Large intestine (tissue), 3 donors: ENCODE measurements around the gene SMG9. TPM values are rescaled to one million over a fixed set of nuclear protein-coding genes. Genes with fewer than 3 reads are reported as not detected.

Experiments used
- DNase-seq, 2 donors: peaks; one replicate each; pipeline versions ENCODE4 v3.0.0 to v3.0.0-alpha.2; 2013
- H3K27ac ChIP-seq: one replicate; pipeline ENCODE4 v1.5.1; 2013; ENCODE audit warnings: low read length
- H3K27me3 ChIP-seq: 2 replicates; pipeline ENCODE4 v1.6.1; 2013; ENCODE audit warnings: low read length; ENCODE audit not compliant: control insufficient read depth, insufficient read depth
- H3K36me3 ChIP-seq: 2 replicates; pipeline ENCODE4 v1.6.1; 2013; ENCODE audit warnings: low read length; ENCODE audit not compliant: control insufficient read depth, insufficient read depth
- H3K4me1 ChIP-seq: one replicate; pipeline ENCODE4 v1.6.1; 2013; ENCODE audit warnings: low read length; ENCODE audit not compliant: control insufficient read depth, insufficient read depth
- H3K4me3 ChIP-seq: one replicate; pipeline ENCODE4 v1.5.1; 2013; ENCODE audit warnings: low read length
- H3K9me3 ChIP-seq: one replicate; pipeline ENCODE4 v1.6.1; 2013; ENCODE audit warnings: mild to moderate bottlenecking, low read depth, low read length, moderate library complexity; ENCODE audit not compliant: control insufficient read depth
- WGBS: methylation state at CpG from one replicate; pipeline ENCODE4 v1.1.5; 2013; ENCODE audit warnings: low lambda C conversion rate; ENCODE audit not compliant: insufficient coverage; 5-methylcytosine and 5-hydroxymethylcytosine counted together
- polyA plus RNA-seq: library from polyadenylated mRNA; unstranded; fragments of 120-200 nt; gene quantifications from one replicate; pipeline ENCODE4 v1.2.1, GENCODE V29; 2013

SMG9 gene
- polyA plus RNA-seq, 1 donor, result 36.2 TPM

- no peak for DNase-seq
- Histone ChIP-seq H3K4me3 (no peak overlapping the region), H3K36me3 (peaks cover 82% of the 10 kb centered on the region), H3K4me1 (peaks cover 22% of the 10 kb centered on the region), H3K27ac (no peak overlapping the region), H3K27me3 (no peaks in the 10 kb centered on the region), H3K9me3 (no peaks in the 10 kb centered on the region)
- WGBS, result 100% methylated on average over 1 of the region's 3 CpGs
These were observed 11.7 kb downstream of the SMG9 start for GRCh38 chr19:43743059-43743458.

GRCh38 chr19:43741075-43741825, 13.5 kb downstream of the SMG9 start:
- Histone ChIP-seq H3K27ac (no peak overlapping the region), H3K9me3 (no peaks in the 10 kb centered on the region), H3K4me3 (no peak overlapping the region), H3K27me3 (no peaks in the 10 kb centered on the region), H3K4me1 (peaks cover 22% of the 10 kb centered on the region), H3K36me3 (peaks cover 80% of the 10 kb centered on the region)
- DNase-seq, result no peak
- WGBS, result 96% methylated on average over 3 of the region's 10 CpGs

GRCh38 chr19:43739439-43740235, 15.1 kb downstream of the SMG9 start:
- peak overlapping the region; percentile 85 for H3K27ac ChIP-seq
- peaks cover 82% of the 10 kb centered on the region for H3K36me3 ChIP-seq
- WGBS, result no CpG with 5 or more reads among the region's 16 CpGs
- H3K4me3 ChIP-seq, result no peak overlapping the region
- H3K4me1 ChIP-seq, result peaks cover 22% of the 10 kb centered on the region
- no peaks in the 10 kb centered on the region for H3K9me3 ChIP-seq
- H3K27me3 ChIP-seq, result no peaks in the 10 kb centered on the region
- peak; percentile 77 to 83 for DNase-seq

GRCh38 chr19:43738780-43739211, 16.0 kb downstream of the SMG9 start:
- Histone ChIP-seq H3K4me3 (no peak overlapping the region), H3K27me3 (no peaks in the 10 kb centered on the region), H3K4me1 (peaks cover 22% of the 10 kb centered on the region), H3K27ac (peak overlapping the region; percentile 85), H3K9me3 (no peaks in the 10 kb centered on the region), H3K36me3 (peaks cover 81% of the 10 kb centered on the region)
- WGBS, result no CpG with 5 or more reads among the region's 5 CpGs
- peak in 1 of 2 donors; percentile 62 for DNase-seq

GRCh38 chr19:43735957-43736356, 18.8 kb downstream of the SMG9 start:
- DNase-seq, result no peak
- Histone ChIP-seq H3K4me3 (no peak overlapping the region), H3K27ac (no peak overlapping the region), H3K27me3 (no peaks in the 10 kb centered on the region), H3K36me3 (peaks cover 85% of the 10 kb centered on the region), H3K9me3 (no peaks in the 10 kb centered on the region), H3K4me1 (peaks cover 22% of the 10 kb centered on the region)

- peaks cover 76% of the 10 kb centered on the region for H3K36me3 ChIP-seq
- no peak for DNase-seq
- 100% methylated on average over 1 of the region's 6 CpGs for WGBS
These were observed 19.7 kb downstream of the SMG9 start for GRCh38 chr19:43735013-43735412.

GRCh38 chr19:43731846-43732245, 22.9 kb downstream of the SMG9 start:
- Histone ChIP-seq H3K27ac (no peak overlapping the region), H3K27me3 (no peaks in the 10 kb centered on the region), H3K4me1 (no peaks in the 10 kb centered on the region), H3K36me3 (peaks cover 69% of the 10 kb centered on the region), H3K4me3 (no peak overlapping the region), H3K9me3 (no peaks in the 10 kb centered on the region)
- no peak for DNase-seq
- WGBS, result no CpG with 5 or more reads among the region's 1 CpG

More at GRCh38 chr19:43735013-43735412, 19.7 kb downstream of the SMG9 start:
- no peaks in the 10 kb centered on the region for H3K9me3 ChIP-seq
- no peaks in the 10 kb centered on the region for H3K27me3 ChIP-seq
- peaks cover 15% of the 10 kb centered on the region for H3K4me1 ChIP-seq
- H3K4me3 ChIP-seq, result no peak overlapping the region
- H3K27ac ChIP-seq, result no peak overlapping the region

- WGBS, result no CpG with 5 or more reads among the region's 14 CpGs
- H3K27ac ChIP-seq, result no peak overlapping the region
- no peak overlapping the region for H3K4me3 ChIP-seq
- no peaks in the 10 kb centered on the region for H3K27me3 ChIP-seq
- H3K36me3 ChIP-seq, result peaks cover 64% of the 10 kb centered on the region
- no peak for DNase-seq
- H3K9me3 ChIP-seq, result no peaks in the 10 kb centered on the region
- H3K4me1 ChIP-seq, result no peaks in the 10 kb centered on the region
These were observed 23.4 kb downstream of the SMG9 start for GRCh38 chr19:43731346-43731745.

- Histone ChIP-seq H3K4me3 (no peak overlapping the region), H3K9me3 (no peaks in the 10 kb centered on the region), H3K4me1 (no peaks in the 10 kb centered on the region), H3K36me3 (peaks cover 55% of the 10 kb centered on the region), H3K27ac (no peak overlapping the region), H3K27me3 (no peaks in the 10 kb centered on the region)
- WGBS, result no CpG with 5 or more reads among the region's 5 CpGs
- no peak for DNase-seq
These were observed 24.8 kb downstream of the SMG9 start for GRCh38 chr19:43729919-43730318.

- Histone ChIP-seq H3K4me1 (no peaks in the 10 kb centered on the region), H3K27ac (no peak overlapping the region), H3K36me3 (peaks cover 34% of the 10 kb centered on the region), H3K27me3 (no peaks in the 10 kb centered on the region), H3K4me3 (no peak overlapping the region), H3K9me3 (no peaks in the 10 kb centered on the region)
- no CpG with 5 or more reads among the region's 4 CpGs for WGBS
- DNase-seq, result no peak
These were observed 27.2 kb downstream of the SMG9 start for GRCh38 chr19:43727593-43727853.
